ENCODE data around the gene AUTS2. TPM values are rescaled to one million over a fixed set of nuclear protein-coding genes. Genes with fewer than 3 reads are reported as not detected.

The AUTS2 gene
- polyA plus RNA-seq, 1 donor (not counting 4 experiments of a cell fraction or from before 2014, with no cell fraction given), result 4.7 TPM

DNA sequence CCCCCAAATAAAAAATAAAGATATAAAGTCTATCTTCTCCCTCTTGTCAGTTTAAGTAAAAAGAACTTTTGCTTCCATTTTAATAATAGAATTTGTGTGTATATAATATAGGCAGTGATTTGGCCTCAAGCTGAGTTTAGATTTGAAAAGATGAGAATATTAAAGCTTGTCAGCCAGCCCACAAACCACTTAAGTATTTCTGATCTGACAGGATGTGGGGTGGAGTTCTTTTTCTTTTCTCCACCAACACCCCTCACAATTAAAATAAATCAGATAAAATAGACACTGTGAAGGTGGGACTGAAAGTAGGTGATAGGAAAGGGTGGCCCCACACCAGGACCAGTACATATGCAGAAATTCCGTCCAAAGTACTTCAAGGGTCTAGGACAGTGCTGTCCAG is 714.1 kb downstream of the AUTS2 start:
- DNase-seq (ENCODE audit: low read depth, low spot score) (no peak), FAIRE-seq (no peak)
- Histone ChIP-seq H3K79me2 (ENCODE audit: control insufficient read depth, insufficient read depth, low read length) (no peaks in the 10 kb centered on the region), H3K36me3 (ENCODE audit: control insufficient read depth in 2 of 2, extremely low read depth in 1 of 2, insufficient read depth in 2 of 2, low read length in 2 of 2) (no peaks in the 10 kb centered on the region), H3K27ac (ENCODE audit: control insufficient read depth, insufficient read depth, low read length) (no peak overlapping the region), H3K9ac (ENCODE audit: control insufficient read depth, extremely low read depth, insufficient read depth, low read length) (no peak overlapping the region), H3K4me3 (ENCODE audit: control insufficient read depth in 2 of 3, extremely low read depth in 1 of 3, insufficient read depth in 2 of 3, low read depth in 1 of 3, low read length in 3 of 3) (no peak overlapping the region), H2AFZ (ENCODE audit: control insufficient read depth, low read length) (no peak overlapping the region), H3K27me3 (ENCODE audit: control insufficient read depth, extremely low read depth, insufficient read depth, low read length) (no peaks in the 10 kb centered on the region), H4K20me1 (ENCODE audit: control insufficient read depth, extremely low read depth, insufficient read depth, low read length) (no peaks in the 10 kb centered on the region), H3K9me1 (ENCODE audit: control insufficient read depth, extremely low read depth, insufficient read depth, low read length) (no peaks in the 10 kb centered on the region), H3K9me3 (ENCODE audit: control insufficient read depth, low read depth, low read length) (no peaks in the 10 kb centered on the region), H3K4me2 (ENCODE audit: control insufficient read depth, extremely low read depth, insufficient read depth, low read depth, low read length) (no peak overlapping the region), H3K4me1 (ENCODE audit: control insufficient read depth, extremely low read depth, insufficient read depth, low read length) (peaks cover 10% of the 10 kb centered on the region)
- dilution Hi-C loops (cut with MboI; ENCODE audit: extremely low pct_ligation_motif_present, low sequenced_read_pairs), result no loop called here
- TF ChIP-seq EZH2 (IDR thresholded peaks at IDR 0.05; ENCODE audit: low read length), result no peak
- TF ChIP-seq, protein P1, sequence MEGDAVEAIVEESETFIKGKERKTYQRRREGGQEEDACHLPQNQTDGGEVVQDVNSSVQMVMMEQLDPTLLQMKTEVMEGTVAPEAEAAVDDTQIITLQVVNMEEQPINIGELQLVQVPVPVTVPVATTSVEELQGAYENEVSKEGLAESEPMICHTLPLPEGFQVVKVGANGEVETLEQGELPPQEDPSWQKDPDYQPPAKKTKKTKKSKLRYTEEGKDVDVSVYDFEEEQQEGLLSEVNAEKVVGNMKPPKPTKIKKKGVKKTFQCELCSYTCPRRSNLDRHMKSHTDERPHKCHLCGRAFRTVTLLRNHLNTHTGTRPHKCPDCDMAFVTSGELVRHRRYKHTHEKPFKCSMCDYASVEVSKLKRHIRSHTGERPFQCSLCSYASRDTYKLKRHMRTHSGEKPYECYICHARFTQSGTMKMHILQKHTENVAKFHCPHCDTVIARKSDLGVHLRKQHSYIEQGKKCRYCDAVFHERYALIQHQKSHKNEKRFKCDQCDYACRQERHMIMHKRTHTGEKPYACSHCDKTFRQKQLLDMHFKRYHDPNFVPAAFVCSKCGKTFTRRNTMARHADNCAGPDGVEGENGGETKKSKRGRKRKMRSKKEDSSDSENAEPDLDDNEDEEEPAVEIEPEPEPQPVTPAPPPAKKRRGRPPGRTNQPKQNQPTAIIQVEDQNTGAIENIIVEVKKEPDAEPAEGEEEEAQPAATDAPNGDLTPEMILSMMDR (optimal IDR thresholded peaks at IDR 0.05 in 1 of 3, IDR thresholded peaks at IDR 0.05 in 1 of 3, conservative IDR thresholded peaks at IDR 0.05 in 1 of 3; ENCODE audit: extremely low read depth in 1 of 3, insufficient read depth in 2 of 3, low read length in 3 of 3), result no peak

DNA sequence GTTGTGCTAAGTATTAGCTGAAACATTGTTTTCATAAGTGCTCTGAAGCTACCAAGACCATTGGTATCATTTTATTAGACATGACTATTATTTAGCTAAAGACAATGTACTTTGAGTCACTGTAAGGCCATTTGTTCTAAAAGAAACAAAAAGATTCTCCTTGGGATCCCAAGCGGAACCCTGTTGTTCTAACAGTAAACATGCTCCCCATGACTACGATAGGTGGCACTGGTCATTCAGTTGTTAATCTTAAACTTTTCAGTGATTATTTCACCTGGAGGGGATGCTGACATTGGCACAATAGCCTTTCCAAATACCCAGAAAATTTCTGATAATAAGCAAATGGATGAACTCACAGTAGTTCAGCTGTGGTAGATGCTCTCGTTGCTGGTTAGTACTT is 715.0 kb downstream of the AUTS2 start:
- Histone ChIP-seq H3K9ac (ENCODE audit: control insufficient read depth, extremely low read depth, insufficient read depth, low read length) (no peak overlapping the region), H4K20me1 (ENCODE audit: control insufficient read depth, extremely low read depth, insufficient read depth, low read length) (no peaks in the 10 kb centered on the region), H3K27ac (ENCODE audit: control insufficient read depth, insufficient read depth, low read length) (no peak overlapping the region), H3K36me3 (ENCODE audit: control insufficient read depth in 2 of 2, extremely low read depth in 1 of 2, insufficient read depth in 2 of 2, low read length in 2 of 2) (no peaks in the 10 kb centered on the region), H3K4me1 (ENCODE audit: control insufficient read depth, extremely low read depth, insufficient read depth, low read length) (peaks cover 16% of the 10 kb centered on the region), H3K9me1 (ENCODE audit: control insufficient read depth, extremely low read depth, insufficient read depth, low read length) (no peaks in the 10 kb centered on the region), H2AFZ (ENCODE audit: control insufficient read depth, low read length) (no peak overlapping the region), H3K4me3 (ENCODE audit: control insufficient read depth in 2 of 3, extremely low read depth in 1 of 3, insufficient read depth in 2 of 3, low read depth in 1 of 3, low read length in 3 of 3) (no peak overlapping the region), H3K27me3 (ENCODE audit: control insufficient read depth, extremely low read depth, insufficient read depth, low read length) (no peaks in the 10 kb centered on the region), H3K9me3 (ENCODE audit: control insufficient read depth, low read depth, low read length) (no peaks in the 10 kb centered on the region), H3K79me2 (ENCODE audit: control insufficient read depth, insufficient read depth, low read length) (no peaks in the 10 kb centered on the region), H3K4me2 (ENCODE audit: control insufficient read depth, extremely low read depth, insufficient read depth, low read depth, low read length) (no peak overlapping the region)
- no peak for DNase-seq (ENCODE audit: low read depth, low spot score)
- dilution Hi-C loops (cut with MboI; ENCODE audit: extremely low pct_ligation_motif_present, low sequenced_read_pairs), result no loop called here
- TF ChIP-seq, protein P1 (optimal IDR thresholded peaks at IDR 0.05 in 1 of 3, IDR thresholded peaks at IDR 0.05 in 1 of 3, conservative IDR thresholded peaks at IDR 0.05 in 1 of 3; ENCODE audit: extremely low read depth in 1 of 3, insufficient read depth in 2 of 3, low read length in 3 of 3), result no peak
- TF ChIP-seq EZH2 (IDR thresholded peaks at IDR 0.05; ENCODE audit: low read length), result no peak
- FAIRE-seq, result no peak
